Mammary epithelial cell (primary cell): ENCODE data around the gene SLC26A6.

Experiments used
- EZH2 ChIP-seq: IDR thresholded peaks from 2 replicates; pipeline ENCODE4 v1.6.1; 2012; ENCODE audit warnings: low read length, inconsistent platforms, borderline replicate concordance
- TF ChIP-seq, protein P1 (sequence below), 2 donors: IDR thresholded peaks in 1 of 2; conservative IDR thresholded peaks in 1 of 2; 2 replicates each; pipeline ENCODE4 v1.5.1; 2011 to 2012; ENCODE audit warnings: inconsistent platforms in 2 of 2, low read length in 2 of 2, mild to moderate bottlenecking in 2 of 2, control low read depth in 1 of 2, low read depth in 1 of 2; ENCODE audit not compliant: insufficient read depth in 1 of 2; ENCODE audit errors: extremely low read depth in 1 of 2

DNA sequence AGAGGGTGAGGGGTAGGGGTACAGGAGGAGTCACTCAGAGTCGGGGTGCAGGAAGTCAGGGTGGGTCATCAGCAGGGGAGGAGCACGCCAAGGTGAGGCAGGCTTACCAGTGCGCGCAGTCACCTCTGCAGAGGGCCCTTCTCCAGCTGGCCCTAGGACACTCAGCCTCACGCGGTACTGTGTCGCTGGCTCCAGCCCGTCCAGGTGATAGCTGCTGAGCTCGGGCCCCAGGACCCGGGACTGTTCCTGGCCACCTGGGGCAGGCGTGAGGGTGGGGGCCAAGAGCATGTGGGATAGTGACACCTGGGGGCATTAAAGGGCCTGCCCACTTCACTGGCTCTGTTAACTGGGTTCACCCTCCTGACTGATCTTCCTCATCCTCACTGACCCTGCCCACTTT is 47.6 kb downstream of the SLC26A6 start:
- TF ChIP-seq, protein P1, sequence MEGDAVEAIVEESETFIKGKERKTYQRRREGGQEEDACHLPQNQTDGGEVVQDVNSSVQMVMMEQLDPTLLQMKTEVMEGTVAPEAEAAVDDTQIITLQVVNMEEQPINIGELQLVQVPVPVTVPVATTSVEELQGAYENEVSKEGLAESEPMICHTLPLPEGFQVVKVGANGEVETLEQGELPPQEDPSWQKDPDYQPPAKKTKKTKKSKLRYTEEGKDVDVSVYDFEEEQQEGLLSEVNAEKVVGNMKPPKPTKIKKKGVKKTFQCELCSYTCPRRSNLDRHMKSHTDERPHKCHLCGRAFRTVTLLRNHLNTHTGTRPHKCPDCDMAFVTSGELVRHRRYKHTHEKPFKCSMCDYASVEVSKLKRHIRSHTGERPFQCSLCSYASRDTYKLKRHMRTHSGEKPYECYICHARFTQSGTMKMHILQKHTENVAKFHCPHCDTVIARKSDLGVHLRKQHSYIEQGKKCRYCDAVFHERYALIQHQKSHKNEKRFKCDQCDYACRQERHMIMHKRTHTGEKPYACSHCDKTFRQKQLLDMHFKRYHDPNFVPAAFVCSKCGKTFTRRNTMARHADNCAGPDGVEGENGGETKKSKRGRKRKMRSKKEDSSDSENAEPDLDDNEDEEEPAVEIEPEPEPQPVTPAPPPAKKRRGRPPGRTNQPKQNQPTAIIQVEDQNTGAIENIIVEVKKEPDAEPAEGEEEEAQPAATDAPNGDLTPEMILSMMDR (conservative IDR thresholded peaks at IDR 0.05 in 1 of 2, IDR thresholded peaks at IDR 0.05 in 1 of 2; ENCODE audit: extremely low read depth in 1 of 2, insufficient read depth in 1 of 2, low read depth in 1 of 2, low read length in 2 of 2): no peak
- no peak for TF ChIP-seq EZH2
